CD4-positive, alpha-beta T cell treated with Interferon alpha-2 for 1 hour (primary cell): ENCODE data around the gene ERC2.
A peak's percentile ranks its signal among the peaks of the same experiment; 100 is the strongest.

Experiments
- DNase-seq, 2 donors: peaks; one replicate each; pipeline ENCODE4 v3.0.0-alpha.2; 2020 to 2022

The ERC2 gene

GRCh38 chr3:55500555-55501330 lies 967.5 kb downstream of the ERC2 start:
- no peak for DNase-seq

GRCh38 chr3:55498520-55498919 lies 969.7 kb downstream of the ERC2 start:
- DNase-seq = no peak

- no peak for DNase-seq
Measured at GRCh38 chr3:55497250-55497649, 971.0 kb downstream of the ERC2 start.

GRCh38 chr3:55494976-55495375 lies 973.3 kb downstream of the ERC2 start:
- no peak for DNase-seq

GRCh38 chr3:55492976-55493375 lies 975.3 kb downstream of the ERC2 start:
- DNase-seq = no peak

GRCh38 chr3:55491296-55491816 lies 976.9 kb downstream of the ERC2 start:
- no peak for DNase-seq

- DNase-seq = no peak
Measured at GRCh38 chr3:55490276-55490913, 977.9 kb downstream of the ERC2 start.

- no peak for DNase-seq
Measured at GRCh38 chr3:55489798-55490132, 978.5 kb downstream of the ERC2 start.

- peak in 1 of 2 donors; percentile 9 for DNase-seq
Measured at GRCh38 chr3:55488398-55489055, 979.7 kb downstream of the ERC2 start.

- DNase-seq = no peak
Measured at GRCh38 chr3:55487381-55488241, 980.7 kb downstream of the ERC2 start.

- DNase-seq = no peak
Measured at GRCh38 chr3:55486857-55487380, 981.3 kb downstream of the ERC2 start, which contains the start of gene WNT5A. WNT5A (minus strand) TSS chr3:55487306; CDS start chr3:55486985, 321 bp downstream.

GRCh38 chr3:55486101-55486856 lies 982.0 kb downstream of the ERC2 start:
- DNase-seq = no peak

GRCh38 chr3:55484801-55485791 lies 983.2 kb downstream of the ERC2 start:
- DNase-seq = no peak

GRCh38 chr3:55484191-55484689 lies 984.0 kb downstream of the ERC2 start:
- DNase-seq = no peak

- DNase-seq = no peak
Measured at GRCh38 chr3:55483196-55484095, 984.8 kb downstream of the ERC2 start.

- no peak for DNase-seq
Measured at GRCh38 chr3:55482496-55483195, 985.6 kb downstream of the ERC2 start.

- DNase-seq = no peak
Measured at GRCh38 chr3:55481744-55482495, 986.3 kb downstream of the ERC2 start.
